Measurements from ENCODE around the gene KRT28.
A peak's percentile ranks its signal among the peaks of the same experiment; 100 is the strongest.
"Not testable (repeated sequence)": the region's sequence is repeated elsewhere in the genome, so short reads cannot be mapped to it uniquely, and the experiment has no call there.

The KRT28 gene

DNA sequence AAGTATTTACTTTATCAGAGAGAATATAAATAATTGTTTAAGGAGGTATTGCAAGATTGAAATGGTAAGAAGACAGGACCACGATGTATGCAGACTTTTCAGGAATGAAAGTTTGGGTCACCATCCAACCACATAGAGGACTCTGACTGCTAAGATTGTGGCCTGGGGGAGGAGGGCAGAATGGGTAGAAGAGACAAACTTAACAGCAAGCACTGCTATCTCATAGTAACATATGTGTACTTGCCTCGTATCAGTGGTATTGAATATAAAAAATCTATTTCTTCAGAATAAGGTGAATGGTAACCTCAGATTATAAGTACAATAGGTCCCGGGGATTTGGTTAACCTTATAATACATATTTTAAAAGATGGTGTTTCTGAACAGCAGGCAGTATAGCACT is 16.8 kb upstream of the KRT28 start:
- no peak for DNase-seq
- Mint-ChIP-seq H3K36me3 (ENCODE audit: low read depth) (peaks cover 29% of the 10 kb centered on the region), H3K4me1 (peaks cover 31% of the 10 kb centered on the region), H3K27me3 (ENCODE audit: low read depth, poor library complexity) (peaks cover 44% of the 10 kb centered on the region), H3K9me3 (no peaks in the 10 kb centered on the region), H3K4me3 (peak overlapping the region; percentile 92), H3K27ac (no peak overlapping the region)
- TF ChIP-seq, protein P1, sequence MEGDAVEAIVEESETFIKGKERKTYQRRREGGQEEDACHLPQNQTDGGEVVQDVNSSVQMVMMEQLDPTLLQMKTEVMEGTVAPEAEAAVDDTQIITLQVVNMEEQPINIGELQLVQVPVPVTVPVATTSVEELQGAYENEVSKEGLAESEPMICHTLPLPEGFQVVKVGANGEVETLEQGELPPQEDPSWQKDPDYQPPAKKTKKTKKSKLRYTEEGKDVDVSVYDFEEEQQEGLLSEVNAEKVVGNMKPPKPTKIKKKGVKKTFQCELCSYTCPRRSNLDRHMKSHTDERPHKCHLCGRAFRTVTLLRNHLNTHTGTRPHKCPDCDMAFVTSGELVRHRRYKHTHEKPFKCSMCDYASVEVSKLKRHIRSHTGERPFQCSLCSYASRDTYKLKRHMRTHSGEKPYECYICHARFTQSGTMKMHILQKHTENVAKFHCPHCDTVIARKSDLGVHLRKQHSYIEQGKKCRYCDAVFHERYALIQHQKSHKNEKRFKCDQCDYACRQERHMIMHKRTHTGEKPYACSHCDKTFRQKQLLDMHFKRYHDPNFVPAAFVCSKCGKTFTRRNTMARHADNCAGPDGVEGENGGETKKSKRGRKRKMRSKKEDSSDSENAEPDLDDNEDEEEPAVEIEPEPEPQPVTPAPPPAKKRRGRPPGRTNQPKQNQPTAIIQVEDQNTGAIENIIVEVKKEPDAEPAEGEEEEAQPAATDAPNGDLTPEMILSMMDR (IDR thresholded peaks at IDR 0.05): no peak

DNA sequence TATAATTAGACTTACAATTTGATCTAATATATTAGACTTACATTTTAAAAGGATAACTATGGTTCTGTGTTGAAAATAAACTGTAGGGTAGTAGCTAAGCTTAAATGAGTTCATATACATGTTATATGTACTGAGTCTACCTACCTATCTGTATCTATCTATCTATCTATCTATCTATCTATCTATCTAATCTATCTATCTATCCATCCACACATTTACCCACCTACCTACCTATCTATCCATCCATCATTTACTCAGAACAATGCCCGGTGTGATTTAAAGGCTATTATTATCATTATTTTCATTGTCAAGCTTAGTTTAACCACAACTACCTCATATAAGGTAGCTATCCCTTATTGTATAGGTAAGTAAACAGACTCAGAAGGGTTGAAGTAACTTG is 15.6 kb upstream of the KRT28 start:
- no peak overlapping the region for H3K4me3 Mint-ChIP-seq
- H3K27me3 Mint-ChIP-seq (ENCODE audit: low read depth, poor library complexity): peaks cover 53% of the 10 kb centered on the region
- no peaks in the 10 kb centered on the region for H3K9me3 Mint-ChIP-seq
- no peak overlapping the region for H3K27ac Mint-ChIP-seq
- TF ChIP-seq, protein P1 (IDR thresholded peaks at IDR 0.05): no peak
- DNase-seq: no peak
- H3K36me3 Mint-ChIP-seq (ENCODE audit: low read depth): peaks cover 28% of the 10 kb centered on the region
- H3K4me1 Mint-ChIP-seq: peaks cover 29% of the 10 kb centered on the region

DNA sequence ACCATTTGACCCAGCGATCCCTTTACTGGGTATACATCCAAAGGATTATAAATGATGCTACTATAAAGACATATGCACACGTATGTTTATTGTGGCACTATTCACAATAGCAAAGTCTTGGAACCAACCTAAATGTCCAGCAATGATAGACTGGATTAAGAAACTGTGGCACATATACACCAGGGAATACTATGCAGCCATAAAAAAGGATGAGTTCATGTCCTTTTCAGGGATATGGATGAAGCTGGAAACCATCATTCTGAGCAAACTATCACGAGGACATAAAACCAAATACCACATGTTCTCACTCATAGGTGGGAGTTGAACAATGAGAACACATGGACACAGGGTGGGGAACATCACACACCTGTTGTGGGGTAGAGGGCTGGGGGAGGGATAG is 14.9 kb upstream of the KRT28 start:
- H3K27ac Mint-ChIP-seq, H3K9me3 Mint-ChIP-seq, DNase-seq, H3K4me3 Mint-ChIP-seq: not testable (repeated sequence)
- Mint-ChIP-seq H3K4me1 (peaks cover 22% of the 10 kb centered on the region), H3K36me3 (ENCODE audit: low read depth) (peaks cover 23% of the 10 kb centered on the region), H3K27me3 (ENCODE audit: low read depth, poor library complexity) (peaks cover 57% of the 10 kb centered on the region)

DNA sequence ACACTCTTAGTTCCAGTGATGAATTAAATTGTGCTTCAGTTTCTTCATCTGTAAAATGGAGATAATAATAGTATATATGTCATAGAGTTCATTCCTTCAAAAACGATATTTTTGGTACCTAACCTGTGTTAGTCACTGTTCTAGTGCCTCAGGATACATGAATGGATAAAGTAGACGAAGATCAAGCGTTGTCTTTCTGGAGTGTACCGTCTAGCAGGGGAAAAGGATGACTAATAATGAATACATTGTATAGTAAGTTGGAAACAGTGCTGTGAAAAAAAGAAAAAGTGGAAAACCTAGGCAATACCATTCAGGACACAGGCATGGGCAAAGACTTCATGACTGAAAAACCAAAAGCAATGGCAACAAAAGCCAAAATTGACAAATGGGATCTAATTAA is 14.0 kb upstream of the KRT28 start:
- H3K4me1 Mint-ChIP-seq: peaks cover 17% of the 10 kb centered on the region
- H3K27me3 Mint-ChIP-seq (ENCODE audit: low read depth, poor library complexity): peaks cover 66% of the 10 kb centered on the region
- H3K9me3 Mint-ChIP-seq: no peaks in the 10 kb centered on the region
- no peak overlapping the region for H3K27ac Mint-ChIP-seq
- TF ChIP-seq, protein P1 (IDR thresholded peaks at IDR 0.05): no peak
- peaks cover 23% of the 10 kb centered on the region for H3K36me3 Mint-ChIP-seq (ENCODE audit: low read depth)
- DNase-seq: no peak
- no peak overlapping the region for H3K4me3 Mint-ChIP-seq

DNA sequence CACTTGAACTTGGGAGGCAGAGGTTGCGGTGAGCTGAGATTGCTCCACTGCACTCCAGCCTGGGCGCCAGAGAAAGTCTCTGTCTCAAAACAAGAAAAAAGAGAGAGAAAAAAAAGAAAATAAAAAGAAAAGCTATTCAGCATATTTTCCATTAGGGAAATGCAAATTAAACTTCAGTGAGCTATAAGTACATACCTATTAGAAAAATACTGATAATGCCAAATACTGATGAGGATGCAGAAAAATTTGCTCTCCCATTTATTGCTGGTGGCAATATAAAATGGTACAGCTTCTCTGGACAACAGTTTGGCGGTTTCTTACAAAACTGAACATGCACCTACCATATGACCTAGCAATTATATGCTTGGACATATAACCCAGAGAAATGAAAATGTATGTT is 12.9 kb upstream of the KRT28 start:
- no peak overlapping the region for H3K27ac Mint-ChIP-seq
- TF ChIP-seq, protein P1 (IDR thresholded peaks at IDR 0.05): no peak
- H3K4me1 Mint-ChIP-seq: peaks cover 8% of the 10 kb centered on the region
- no peaks in the 10 kb centered on the region for H3K9me3 Mint-ChIP-seq
- peaks cover 78% of the 10 kb centered on the region for H3K27me3 Mint-ChIP-seq (ENCODE audit: low read depth, poor library complexity)
- H3K4me3 Mint-ChIP-seq: no peak overlapping the region
- peaks cover 14% of the 10 kb centered on the region for H3K36me3 Mint-ChIP-seq (ENCODE audit: low read depth)
- no peak for DNase-seq

DNA sequence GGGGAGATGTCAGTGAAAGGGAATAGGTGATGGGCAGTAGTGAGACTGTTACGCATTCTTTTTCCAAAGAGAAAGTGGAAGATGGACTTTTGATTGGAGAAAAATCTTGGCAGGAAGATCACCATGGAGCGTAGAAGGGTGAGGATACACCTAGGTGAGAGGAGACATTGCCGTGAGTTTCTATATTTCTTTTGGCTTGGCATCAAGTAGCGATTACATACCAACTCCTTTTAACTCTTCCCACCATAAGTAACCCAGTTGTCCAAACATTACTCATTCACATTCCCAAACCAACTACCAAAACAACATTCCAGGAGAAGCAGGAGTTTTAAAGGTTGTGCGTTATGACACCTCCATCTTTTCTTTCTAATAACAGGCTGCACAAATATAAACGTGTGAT is 10.7 kb upstream of the KRT28 start:
- no peak for DNase-seq
- Mint-ChIP-seq H3K36me3 (ENCODE audit: low read depth) (no peaks in the 10 kb centered on the region), H3K27me3 (ENCODE audit: low read depth, poor library complexity) (peaks cover 94% of the 10 kb centered on the region), H3K27ac (no peak overlapping the region), H3K4me3 (no peak overlapping the region), H3K9me3 (no peaks in the 10 kb centered on the region), H3K4me1 (no peaks in the 10 kb centered on the region)
- TF ChIP-seq, protein P1 (IDR thresholded peaks at IDR 0.05): no peak
